Measurements from ENCODE around the gene JAG1. TPM values are rescaled to one million over a fixed set of nuclear protein-coding genes. Genes with fewer than 3 reads are reported as not detected.

The JAG1 gene
- polyA plus RNA-seq, 1 donor from 2014 or later: 9.0 TPM

GRCh38 chr20:10674684-10675449 lies 1.1 kb upstream of the JAG1 start:
- peaks cover 13% of the 10 kb centered on the region for H3K79me2 ChIP-seq (replicated peaks; ENCODE audit: insufficient read depth, low read length)
- H3F3A ChIP-seq (ENCODE audit: insufficient read depth, low read length, poor library complexity, severe bottlenecking): no peaks in the 10 kb centered on the region
- TF ChIP-seq SMC3 (conservative IDR thresholded peaks at IDR 0.05; ENCODE audit: poor library complexity) (no peak), MXI1 (conservative IDR thresholded peaks at IDR 0.05; ENCODE audit: poor library complexity, severe bottlenecking) (no peak), POLR2AphosphoS5 (IDR thresholded peaks at IDR 0.05) (no peak), REST (IDR thresholded peaks at IDR 0.05; ENCODE audit: borderline replicate concordance) (no peak), EP300 (conservative IDR thresholded peaks at IDR 0.05; ENCODE audit: poor library complexity, severe bottlenecking) (no peak), CTCF (IDR thresholded peaks at IDR 0.05; ENCODE audit: poor library complexity, severe bottlenecking) (peak; percentile 56), RAD21 (conservative IDR thresholded peaks at IDR 0.05) (peak; percentile 34), EZH2 (IDR thresholded peaks at IDR 0.05; ENCODE audit: borderline replicate concordance, insufficient read depth, low read length, poor library complexity, severe bottlenecking) (no peak), TAF1 (IDR thresholded peaks at IDR 0.05; ENCODE audit: low read depth) (no peak)
- H2AFZ ChIP-seq (ENCODE audit: low read depth, low read length): no peak overlapping the region
- peak overlapping the region; percentile 61 for H3K9ac ChIP-seq (ENCODE audit: low read length)
- no peaks in the 10 kb centered on the region for H3K36me3 ChIP-seq (ENCODE audit: insufficient read depth, low read length)
- H4K20me1 ChIP-seq (ENCODE audit: insufficient read depth): no peaks in the 10 kb centered on the region
- H3K4me2 ChIP-seq (ENCODE audit: low read length): no peak overlapping the region
- H3K4me3 ChIP-seq (ENCODE audit: low read length): peak overlapping the region; percentile 86
- peaks cover 38% of the 10 kb centered on the region for H3K27me3 ChIP-seq (ENCODE audit: insufficient read depth, low read depth, low read length)
- H3K27ac ChIP-seq (ENCODE audit: low read length): no peak overlapping the region
- H3K9me3 ChIP-seq (ENCODE audit: low read length): no peaks in the 10 kb centered on the region
- H3K9me2 ChIP-seq (ENCODE audit: insufficient read depth, low read length): no peaks in the 10 kb centered on the region

DNA sequence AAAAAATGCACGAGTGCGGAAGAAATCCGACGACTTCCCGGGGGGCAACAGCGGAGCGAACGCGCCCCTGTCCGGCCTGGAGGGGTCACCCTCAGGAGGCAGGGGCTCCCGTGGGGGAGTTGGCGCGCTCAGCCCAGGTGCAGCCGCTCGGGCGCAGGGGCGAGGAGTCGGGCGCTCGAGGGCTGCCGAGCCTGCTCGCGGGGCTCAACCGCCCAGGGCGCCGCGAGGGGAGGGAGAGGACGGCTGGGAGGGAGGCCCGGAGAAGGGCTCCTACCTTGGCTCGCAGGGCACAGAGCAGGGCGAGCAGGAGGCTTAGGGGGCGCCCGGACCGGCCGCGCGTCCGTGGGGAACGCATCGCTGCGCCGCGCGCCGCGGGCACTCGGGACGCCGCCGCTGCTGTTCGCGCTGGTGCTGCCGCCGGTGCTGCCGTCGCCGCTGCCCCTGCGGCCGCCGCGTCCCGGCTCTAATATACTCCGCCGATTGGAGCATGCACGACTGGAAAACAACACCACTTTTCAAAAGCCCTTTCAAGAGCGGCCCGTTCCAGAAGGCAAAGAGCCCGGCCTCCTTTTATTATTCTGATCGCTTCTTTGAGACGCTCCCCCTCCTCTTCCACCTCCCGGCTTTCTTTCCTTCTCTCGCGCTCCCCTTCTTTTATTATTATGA lies 490 bp downstream of the JAG1 start:
- Histone ChIP-seq H4K20me1 (ENCODE audit: insufficient read depth) (no peaks in the 10 kb centered on the region), H3K9ac (ENCODE audit: low read length) (peak overlapping the region; percentile 61), H2AFZ (ENCODE audit: low read depth, low read length) (peak overlapping the region; percentile 48), H3K4me2 (ENCODE audit: low read length) (peak overlapping the region; percentile 73), H3F3A (ENCODE audit: insufficient read depth, low read length, poor library complexity, severe bottlenecking) (no peaks in the 10 kb centered on the region), H3K36me3 (ENCODE audit: insufficient read depth, low read length) (no peaks in the 10 kb centered on the region), H3K27ac (ENCODE audit: low read length) (peak overlapping the region; percentile 24), H3K9me2 (ENCODE audit: insufficient read depth, low read length) (no peaks in the 10 kb centered on the region), H3K27me3 (ENCODE audit: insufficient read depth, low read depth, low read length) (peaks cover 38% of the 10 kb centered on the region), H3K79me2 (replicated peaks; ENCODE audit: insufficient read depth, low read length) (peaks cover 23% of the 10 kb centered on the region), H3K9me3 (ENCODE audit: low read length) (no peaks in the 10 kb centered on the region), H3K4me3 (ENCODE audit: low read length) (peak overlapping the region; percentile 86)
- TF ChIP-seq SMC3 (conservative IDR thresholded peaks at IDR 0.05; ENCODE audit: poor library complexity) (no peak), POLR2AphosphoS5 (IDR thresholded peaks at IDR 0.05) (no peak), EP300 (conservative IDR thresholded peaks at IDR 0.05; ENCODE audit: poor library complexity, severe bottlenecking) (no peak), MXI1 (conservative IDR thresholded peaks at IDR 0.05; ENCODE audit: poor library complexity, severe bottlenecking) (peak; percentile 48), TAF1 (IDR thresholded peaks at IDR 0.05; ENCODE audit: low read depth) (no peak), CTCF (IDR thresholded peaks at IDR 0.05; ENCODE audit: poor library complexity, severe bottlenecking) (peak; percentile 13), EZH2 (IDR thresholded peaks at IDR 0.05; ENCODE audit: borderline replicate concordance, insufficient read depth, low read length, poor library complexity, severe bottlenecking) (no peak), RAD21 (conservative IDR thresholded peaks at IDR 0.05) (peak; percentile 39), REST (IDR thresholded peaks at IDR 0.05; ENCODE audit: borderline replicate concordance) (no peak)

Measured in neural cell (in vitro differentiated cells).